SK-N-SH (cell line): Measurements from ENCODE around the gene ZMYND8.

Experiments
- CHD2 ChIP-seq: fragments of 150-350 bp; IDR thresholded peaks from 2 replicates; pipeline ENCODE4 v1.6.1; 2018; ENCODE audit warnings: low read length; ENCODE audit not compliant: partially characterized antibody
- CTCF ChIP-seq: fragments of 200-600 bp; sonication (generic); IDR thresholded peaks from 2 replicates; pipeline ENCODE4 v1.6.1; 2017; ENCODE audit warnings: antibody characterized with exemption, mild to moderate bottlenecking, moderate library complexity
- EP300 ChIP-seq, 2 experiments: IDR thresholded peaks; 2 replicates each; pipeline versions ENCODE4 v1.4.0 to v1.6.1; 2012; ENCODE audit warnings: borderline replicate concordance in 1 of 2, low read depth in 1 of 2, low read length in 1 of 2
- FOSL2 ChIP-seq: IDR thresholded peaks from 2 replicates; pipeline ENCODE4 v1.4.0; 2012; ENCODE audit warnings: low read depth, mild to moderate bottlenecking, moderate library complexity, borderline replicate concordance
- FOXM1 ChIP-seq: IDR thresholded peaks from 2 replicates; pipeline ENCODE4 v1.4.0; 2012; ENCODE audit warnings: low read depth, mild to moderate bottlenecking
- GABPA ChIP-seq: IDR thresholded peaks from 2 replicates; pipeline ENCODE4 v1.4.0; 2012; ENCODE audit warnings: low read depth, mild to moderate bottlenecking
- POLR2AphosphoS5 ChIP-seq: IDR thresholded peaks from 2 replicates; pipeline ENCODE4 v1.6.1; 2012; ENCODE audit warnings: low read depth, low read length
- RFX5 ChIP-seq: IDR thresholded peaks from 2 replicates; pipeline ENCODE4 v1.6.1; 2012; ENCODE audit warnings: mild to moderate bottlenecking, improper control_type of control experiment, low read length
- RXRA ChIP-seq: IDR thresholded peaks from 2 replicates; pipeline ENCODE4 v1.4.0; 2012; ENCODE audit warnings: low read depth, mild to moderate bottlenecking, borderline replicate concordance
- SIN3A ChIP-seq: IDR thresholded peaks from 2 replicates; pipeline ENCODE4 v1.6.1; 2012; ENCODE audit warnings: low read depth, mild to moderate bottlenecking, low read length, moderate library complexity, borderline replicate concordance

DNA sequence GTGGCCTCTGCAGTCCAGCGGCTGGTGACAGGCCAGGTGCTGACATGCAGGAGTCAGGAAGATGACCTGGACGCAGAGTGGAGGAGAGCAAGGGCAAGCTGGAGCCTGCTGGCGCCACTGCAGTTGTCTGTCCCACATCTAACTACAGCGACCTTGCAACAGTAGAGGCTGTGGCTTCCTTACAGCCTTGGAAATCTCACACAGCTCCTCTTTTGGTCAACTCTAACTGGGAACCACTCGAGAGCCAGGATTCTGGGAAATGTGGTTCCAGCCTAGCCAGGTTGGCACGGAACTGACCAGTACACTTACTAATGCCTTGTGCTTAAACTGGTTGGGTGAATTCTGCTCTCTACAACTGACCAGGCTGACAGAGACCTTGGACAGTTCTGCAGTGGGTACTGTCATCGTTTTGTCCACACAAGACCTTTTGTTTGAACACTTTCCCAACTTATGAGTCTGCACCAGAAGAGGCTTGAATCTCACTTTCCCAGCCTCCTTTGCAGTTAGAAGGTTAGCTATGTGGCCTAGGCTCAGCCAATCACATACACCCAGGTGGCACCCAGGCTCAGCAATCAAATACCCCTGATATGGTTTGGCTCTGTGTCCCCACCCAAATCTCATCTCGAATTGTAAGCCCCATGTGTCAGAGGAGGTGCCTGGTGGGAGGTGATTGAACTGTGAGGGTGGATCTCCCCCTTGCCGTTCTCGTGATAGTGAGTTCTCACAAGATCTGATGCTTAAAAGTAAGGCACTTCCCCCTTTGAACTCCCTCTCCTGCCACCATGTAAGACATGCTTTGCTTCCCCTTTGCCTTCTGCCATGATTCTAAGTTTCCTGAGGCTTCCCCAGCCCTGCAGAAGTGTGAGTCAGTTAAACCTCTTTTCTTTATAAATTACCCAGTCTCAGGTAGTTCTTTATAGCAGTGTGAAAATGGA lies 153.5 kb downstream of the ZMYND8 start:
- no peak for TF ChIP-seq EP300 (IDR thresholded peaks at IDR 0.05; ENCODE audit: borderline replicate concordance in 1 of 2, low read depth in 1 of 2, low read length in 1 of 2)
- no peak for TF ChIP-seq CTCF
- no peak for TF ChIP-seq FOSL2
- no peak for TF ChIP-seq POLR2AphosphoS5
- TF ChIP-seq CHD2, result no peak
- no peak for TF ChIP-seq RFX5
- TF ChIP-seq SIN3A, result no peak
- no peak for TF ChIP-seq RXRA
- no peak for TF ChIP-seq FOXM1
- TF ChIP-seq GABPA, result no peak
